EH (cell line): ENCODE results near the gene PCDH12.

Experiments used
- DNase-seq: peaks from one replicate; pipeline ENCODE4 v3.0.0-alpha.2; 2015; ENCODE audit warnings: low read depth

PCDH12 gene

GRCh38 chr5:141958113-141958512, at the start of gene PCDH12:
PCDH12 (minus strand) TSS chr5:141958202; CDS start chr5:141957851, 351 bp downstream.
- DNase-seq = peak; percentile 71

GRCh38 chr5:142007237-142007544, 49.2 kb upstream of the PCDH12 start:
- no peak for DNase-seq

- DNase-seq = no peak
Measured at GRCh38 chr5:142006363-142007236, 48.6 kb upstream of the PCDH12 start.

- DNase-seq = no peak
Measured at GRCh38 chr5:142003266-142003800, 45.3 kb upstream of the PCDH12 start.

- DNase-seq = peak; percentile 34
Measured at GRCh38 chr5:142000704-142001484, 42.9 kb upstream of the PCDH12 start.

GRCh38 chr5:142000173-142000572, 42.2 kb upstream of the PCDH12 start:
- no peak for DNase-seq

DNA sequence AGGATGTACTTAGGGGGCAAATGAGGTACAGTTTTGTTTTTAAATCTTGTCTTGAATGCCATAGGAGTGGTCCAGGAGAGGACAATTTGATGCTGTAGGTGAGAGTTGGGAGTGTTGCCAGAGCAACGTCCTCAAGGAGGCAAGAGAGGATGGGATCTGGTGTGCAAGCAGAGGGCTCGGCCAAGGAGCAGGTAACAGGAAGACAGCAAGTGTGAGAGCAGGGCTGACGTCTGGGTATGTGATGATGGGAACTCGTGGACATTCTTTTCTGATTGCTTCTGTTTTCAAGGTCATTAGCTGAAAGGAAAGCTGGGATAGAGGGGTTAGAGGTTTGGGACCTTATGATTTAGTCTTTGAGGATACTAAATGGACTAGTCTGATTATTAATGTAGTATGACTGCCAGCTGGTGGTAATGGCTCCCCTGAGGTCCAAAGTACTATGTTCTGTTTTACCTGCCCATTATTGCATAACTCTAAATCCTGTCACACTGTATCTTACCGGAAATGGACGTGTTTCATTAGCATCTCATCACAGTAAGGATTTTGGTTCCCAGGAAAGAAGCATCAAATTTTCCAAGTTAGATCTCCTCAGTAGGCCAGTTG, 39.5 kb upstream of the PCDH12 start:
- DNase-seq = no peak

DNA sequence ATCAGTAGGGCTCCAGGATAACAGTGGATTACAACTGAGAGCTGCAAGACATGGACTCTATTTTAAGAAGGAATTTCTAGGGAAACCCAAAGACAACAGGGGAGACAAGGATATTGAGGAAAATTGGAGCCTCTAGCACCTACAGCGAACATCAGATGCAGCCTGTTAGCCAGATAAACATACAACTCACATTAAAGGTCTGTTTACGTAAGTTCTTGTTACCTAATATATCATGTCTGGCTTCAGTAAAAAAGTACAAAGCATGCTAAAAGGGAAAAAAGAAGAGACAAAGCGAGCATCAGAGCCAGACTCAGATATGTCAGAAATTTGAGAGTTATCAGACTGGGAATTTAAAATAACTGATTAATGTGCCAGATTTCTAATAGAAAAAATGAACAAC, 37.7 kb upstream of the PCDH12 start:
- DNase-seq = no peak

GRCh38 chr5:141994511-141995136, 36.6 kb upstream of the PCDH12 start:
- no peak for DNase-seq

DNA sequence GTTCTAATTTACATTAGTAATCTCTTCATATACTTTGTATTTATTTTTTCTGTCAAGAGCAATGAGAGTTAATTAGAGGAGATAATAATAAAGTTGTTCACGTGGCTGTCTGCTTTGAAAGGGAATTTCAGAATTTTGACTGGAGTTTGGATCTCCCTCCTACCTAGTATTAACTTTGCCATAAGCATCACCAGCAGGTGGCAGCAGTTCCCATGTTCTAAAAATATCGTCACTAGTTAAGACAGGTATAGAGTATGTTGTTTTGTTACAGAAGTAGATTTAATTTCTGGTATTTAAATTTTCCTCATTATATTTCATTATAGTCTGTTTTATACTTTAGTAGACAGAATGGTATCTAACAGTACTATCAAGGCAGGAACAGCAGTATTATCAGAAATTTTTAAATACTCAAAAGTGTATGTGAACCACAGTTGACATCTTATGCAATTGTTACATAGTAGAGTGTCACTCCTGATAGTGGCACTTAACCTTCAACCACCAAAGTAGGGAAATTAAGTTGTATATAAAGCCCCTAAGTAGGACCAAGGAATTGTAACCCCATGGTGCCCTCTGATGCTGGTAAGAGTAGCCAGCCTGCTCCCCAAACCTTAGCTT, 34.5 kb upstream of the PCDH12 start:
- peak; percentile 67 for DNase-seq

- no peak for DNase-seq
Measured at GRCh38 chr5:141989720-141990119, 31.7 kb upstream of the PCDH12 start.

GRCh38 chr5:141986072-141986471, 28.1 kb upstream of the PCDH12 start:
- DNase-seq = no peak

GRCh38 chr5:141982626-141983025, 24.6 kb upstream of the PCDH12 start:
- DNase-seq = no peak

GRCh38 chr5:141978389-141978788, 20.4 kb upstream of the PCDH12 start:
- no peak for DNase-seq

DNA sequence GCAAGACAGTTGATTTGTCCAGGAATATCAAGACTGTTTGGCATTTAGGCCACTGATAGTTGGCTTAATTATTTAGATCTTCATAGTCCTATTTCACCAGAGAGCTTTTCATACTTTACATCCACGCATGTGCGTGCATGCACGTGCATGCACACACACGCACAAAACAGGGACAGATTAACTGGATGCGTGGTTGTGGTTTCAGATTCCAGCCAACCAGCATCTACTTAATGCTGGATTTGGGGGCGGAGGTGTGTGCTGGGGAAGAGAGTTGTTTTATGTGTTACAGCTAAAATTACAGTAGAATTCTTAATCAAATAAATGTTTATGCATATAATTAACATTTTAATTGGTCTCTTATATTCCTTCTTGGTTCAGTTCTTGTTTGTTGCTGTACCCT, 18.2 kb upstream of the PCDH12 start:
- DNase-seq = no peak

GRCh38 chr5:141973871-141974595, 16.0 kb upstream of the PCDH12 start:
- DNase-seq = peak; percentile 78

DNA sequence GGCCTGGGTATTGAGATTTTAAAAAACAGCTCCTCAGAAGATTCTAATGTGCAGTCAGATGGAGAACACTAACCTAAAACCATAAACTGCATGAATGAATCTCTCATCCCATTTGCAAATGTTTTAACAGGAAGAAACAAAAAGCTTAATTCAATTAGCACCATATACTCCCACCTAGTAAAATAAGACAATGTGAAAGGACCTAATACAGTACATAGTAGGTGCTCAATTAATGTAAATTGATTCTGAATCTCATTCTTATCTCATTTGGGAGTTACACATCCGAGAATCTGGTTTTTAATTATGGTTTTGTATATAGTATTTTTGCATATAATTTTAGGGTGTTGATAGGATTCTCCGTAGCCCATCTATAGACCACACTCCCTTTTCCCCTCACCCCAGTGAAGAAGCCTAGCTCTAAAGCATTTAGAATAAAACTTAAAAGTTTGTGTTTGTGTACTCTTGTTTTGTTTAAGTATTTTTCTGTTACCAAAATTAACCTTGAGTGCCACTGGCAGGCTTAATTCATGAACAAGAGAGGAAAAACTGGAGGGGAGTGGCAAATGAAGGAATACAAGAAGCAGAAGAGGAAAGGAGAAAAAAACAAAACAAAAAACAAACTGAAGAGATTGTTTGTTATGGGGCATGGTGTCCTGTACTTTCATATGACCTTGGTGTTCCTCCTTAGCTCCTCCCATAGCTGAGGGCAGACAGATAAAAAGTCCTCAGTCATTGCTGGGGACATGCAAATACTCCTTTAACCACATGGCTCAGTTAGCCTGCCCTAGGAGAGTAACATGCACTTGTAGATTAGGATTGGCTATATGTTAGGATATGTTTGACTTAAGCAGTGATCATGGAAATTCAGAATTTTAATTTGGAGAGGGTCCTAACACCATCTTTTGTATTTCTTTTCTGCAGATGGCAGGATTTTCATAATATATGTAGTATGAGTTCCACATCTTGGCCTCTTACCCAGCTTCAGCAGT, 12.1 kb upstream of the PCDH12 start:
- DNase-seq = peak; percentile 41

DNA sequence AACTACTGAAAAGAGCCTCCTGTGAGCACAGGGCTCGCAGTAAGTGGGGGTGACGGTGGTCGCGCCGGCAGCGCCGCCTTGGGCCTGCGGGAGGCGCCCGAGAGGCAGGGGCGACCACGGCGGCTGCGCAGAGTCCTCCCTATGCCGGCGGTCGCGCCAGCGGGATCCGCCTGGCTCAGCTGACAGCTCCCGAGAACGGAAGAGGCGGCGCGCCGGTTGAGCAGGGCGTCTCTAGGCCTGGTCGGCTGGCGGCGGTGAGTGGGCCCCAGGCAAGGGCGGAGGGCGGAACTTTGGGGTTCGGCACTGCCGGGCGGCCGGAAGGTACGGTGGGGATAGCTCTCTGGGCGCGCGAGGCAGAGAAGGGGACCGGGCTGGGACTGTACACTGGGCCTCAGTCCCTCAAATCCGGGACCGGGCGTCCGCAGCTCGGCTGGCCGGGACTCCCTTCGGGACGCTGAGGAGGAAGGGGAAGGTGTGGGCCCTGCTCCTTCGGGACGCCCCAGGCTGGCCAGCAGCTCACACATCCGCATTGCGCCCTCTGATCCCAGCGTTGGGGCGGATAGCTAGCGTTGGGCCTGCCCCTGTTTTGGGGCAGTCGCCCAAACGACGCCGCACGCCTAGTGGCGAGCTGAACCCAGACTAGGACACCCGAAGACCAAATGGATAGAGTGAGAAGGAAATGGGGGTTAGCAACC, 11.1 kb upstream of the PCDH12 start, which contains the start of gene RNF14:
RNF14 (plus strand) TSS at position 192 of the 695 bp plus-strand sequence. CDS start 4,484 bp downstream, outside the sequence.
- DNase-seq = peak; percentile 95

- no peak for DNase-seq
Measured at GRCh38 chr5:141966963-141967333, 8.9 kb upstream of the PCDH12 start.
